ENCODE measurements around the gene PRR18.

GRCh38 chr6:166301611-166302529 is 6.3 kb downstream of the PRR18 start:
- TF ChIP-seq CTCF (conservative IDR thresholded peaks at IDR 0.05; ENCODE audit: low read depth, low read length) (no peak), EZH2 (IDR thresholded peaks at IDR 0.05; ENCODE audit: borderline replicate concordance, low read depth, low read length, poor library complexity, severe bottlenecking) (no peak)
